ENCODE data around the gene NBAS. TPM values are rescaled to one million over a fixed set of nuclear protein-coding genes. Genes with fewer than 3 reads are reported as not detected.

NBAS gene
- polyA plus RNA-seq, 2 of the 4 experiments (the other 2 are of a cell fraction) = 16.7 to 34.9 TPM

DNA sequence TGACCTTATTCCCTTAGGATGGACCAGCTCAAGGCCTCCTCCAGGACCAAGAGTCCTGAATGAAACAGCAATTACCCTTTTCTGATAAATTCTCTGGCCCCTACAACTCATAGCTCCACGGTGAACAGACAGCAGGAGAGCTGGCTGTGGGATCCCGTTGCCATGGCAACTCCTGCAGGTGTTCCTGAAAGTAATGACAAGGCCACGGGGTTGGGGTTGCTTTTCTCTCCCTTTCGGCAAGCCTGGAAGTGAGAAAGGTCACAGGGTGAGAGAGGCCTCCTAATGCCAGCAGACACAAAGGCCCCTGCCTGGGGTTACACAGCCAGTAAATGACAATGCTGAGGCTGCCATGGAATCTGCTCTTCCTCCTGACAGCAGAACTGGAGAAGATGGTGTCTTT lies 403.0 kb downstream of the NBAS start (continued):
- TF ChIP-seq MAZ (IDR thresholded peaks at IDR 0.05; ENCODE audit: borderline replicate concordance, low read depth, low read length) (no peak), POLR2A (IDR thresholded peaks at IDR 0.05; ENCODE audit: low read length) (no peak), ZNF302 (CRISPR knock-in tag; IDR thresholded peaks at IDR 0.05) (no peak), EHMT2 (IDR thresholded peaks at IDR 0.05; ENCODE audit: low read depth) (no peak), HDAC2 (IDR thresholded peaks at IDR 0.05) (no peak), HOXB13 (CRISPR knock-in tag; IDR thresholded peaks at IDR 0.05; ENCODE audit: low read depth) (no peak), HEYL (CRISPR knock-in tag; IDR thresholded peaks at IDR 0.05) (no peak)
- TF ChIP-seq, protein P1, sequence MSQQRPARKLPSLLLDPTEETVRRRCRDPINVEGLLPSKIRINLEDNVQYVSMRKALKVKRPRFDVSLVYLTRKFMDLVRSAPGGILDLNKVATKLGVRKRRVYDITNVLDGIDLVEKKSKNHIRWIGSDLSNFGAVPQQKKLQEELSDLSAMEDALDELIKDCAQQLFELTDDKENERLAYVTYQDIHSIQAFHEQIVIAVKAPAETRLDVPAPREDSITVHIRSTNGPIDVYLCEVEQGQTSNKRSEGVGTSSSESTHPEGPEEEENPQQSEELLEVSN (IDR thresholded peaks at IDR 0.05; ENCODE audit: borderline replicate concordance, low read depth) = no peak

DNA sequence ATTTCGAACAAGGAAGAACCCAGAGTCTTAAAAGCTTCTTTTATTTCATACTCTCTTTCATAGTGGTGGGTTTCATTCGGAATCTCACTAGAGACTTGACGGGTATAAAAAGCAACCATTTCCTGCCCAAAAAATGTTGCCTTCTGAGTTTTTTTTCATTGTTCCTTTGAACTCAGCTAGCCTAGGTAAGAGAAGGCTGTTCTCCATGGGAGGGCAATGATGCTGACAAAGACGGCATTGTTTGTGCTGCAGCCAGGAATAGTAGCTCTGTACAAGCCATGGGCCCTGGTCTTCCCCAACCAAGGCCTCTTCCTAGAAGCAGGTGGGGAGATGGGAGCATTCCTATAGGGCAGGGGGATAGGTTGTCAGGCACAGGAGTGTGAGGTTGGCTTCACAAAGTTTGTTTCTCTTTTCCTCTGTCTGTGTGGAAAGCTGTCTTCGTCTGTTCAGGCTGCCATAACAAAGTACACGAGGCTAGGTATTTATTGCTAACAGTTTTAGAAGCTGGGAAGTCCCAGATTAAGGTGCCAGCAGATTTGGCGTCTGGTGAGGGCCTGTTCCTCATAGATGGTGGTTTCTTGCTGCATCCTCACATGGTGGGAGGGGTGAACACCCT lies 405.1 kb downstream of the NBAS start:
- no peak for FAIRE-seq
- 39% methylated on average over 7 of the region's 7 CpGs for WGBS (ENCODE audit: missing lambda C conversion rate)
- CTCF ChIA-PET = no interaction called here

DNA sequence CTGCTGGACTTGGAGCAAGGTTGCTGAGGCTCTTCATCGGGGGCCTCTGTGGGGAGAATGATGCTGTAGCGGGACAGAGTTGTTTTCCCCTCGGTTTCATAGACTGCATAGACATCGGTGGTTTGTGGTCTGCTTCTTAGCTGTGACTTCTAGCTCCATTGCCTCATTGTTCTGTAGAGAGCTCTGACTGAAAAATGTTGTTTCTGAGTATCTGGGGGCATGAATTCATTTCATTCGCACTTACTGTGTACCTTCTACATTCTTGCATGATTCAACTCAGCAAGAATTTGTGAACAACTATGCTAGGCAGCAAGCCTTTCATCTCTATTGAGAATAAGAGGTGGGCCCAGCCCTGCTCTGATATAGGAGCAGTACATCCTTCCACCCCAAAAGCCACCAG lies 406.8 kb downstream of the NBAS start:
- CTCF ChIA-PET = interaction anchor here (0.5 to 2.3 kb wide), 3 partner anchors 29 to 668 kb away, joined by 3 to 5 read pairs (median 3); no protein-coding TSS in a partner anchor
- peak in 1 of 2 experiments; percentile 35; a peak in 3 of 6 replicates for ATAC-seq

More for the DNA sequence above, 405.1 kb downstream of the NBAS start:
- POLR2A ChIA-PET = no interaction called here
- Histone ChIP-seq H3K27ac (no peak overlapping the region), H3K9me3 (no peaks in the 10 kb centered on the region), H3K4me1 (no peaks in the 10 kb centered on the region), H3K4me2 (no peak overlapping the region), H3K4me3 (no peak overlapping the region)
- DNase-seq (ENCODE audit: low read depth in 1 of 2, low spot score in 1 of 2) (no peak), ATAC-seq (no peak)
- TF ChIP-seq RFX5 (IDR thresholded peaks at IDR 0.05) = no peak
- TF ChIP-seq JUNB (IDR thresholded peaks at IDR 0.05) = no peak
- TF ChIP-seq, protein P2, sequence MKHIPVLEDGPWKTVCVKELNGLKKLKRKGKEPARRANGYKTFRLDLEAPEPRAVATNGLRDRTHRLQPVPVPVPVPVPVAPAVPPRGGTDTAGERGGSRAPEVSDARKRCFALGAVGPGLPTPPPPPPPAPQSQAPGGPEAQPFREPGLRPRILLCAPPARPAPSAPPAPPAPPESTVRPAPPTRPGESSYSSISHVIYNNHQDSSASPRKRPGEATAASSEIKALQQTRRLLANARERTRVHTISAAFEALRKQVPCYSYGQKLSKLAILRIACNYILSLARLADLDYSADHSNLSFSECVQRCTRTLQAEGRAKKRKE (CRISPR knock-in tag; IDR thresholded peaks at IDR 0.05; ENCODE audit: low read depth) = no peak
- no peak for TF ChIP-seq RNF2 (IDR thresholded peaks at IDR 0.05; ENCODE audit: borderline replicate concordance, low read depth)
- TF ChIP-seq KDM1A (IDR thresholded peaks at IDR 0.05; ENCODE audit: low read depth) = no peak
- no peak for TF ChIP-seq ESRRA (IDR thresholded peaks at IDR 0.05; ENCODE audit: borderline replicate concordance, low read length)
- TF ChIP-seq POLR2A (IDR thresholded peaks at IDR 0.05; ENCODE audit: low read length) = no peak
- no peak for TF ChIP-seq NPAS2 (CRISPR knock-in tag; IDR thresholded peaks at IDR 0.05; ENCODE audit: borderline replicate concordance)
- TF ChIP-seq FOXS1 (CRISPR knock-in tag; IDR thresholded peaks at IDR 0.05) = no peak
- TF ChIP-seq RAD21 (conservative IDR thresholded peaks at IDR 0.05 in 1 of 2, IDR thresholded peaks at IDR 0.05 in 1 of 2) = no peak
- TF ChIP-seq EHF (CRISPR knock-in tag; IDR thresholded peaks at IDR 0.05) = no peak

More for the DNA sequence above, 406.8 kb downstream of the NBAS start:
- 28% methylated on average over 5 of the region's 5 CpGs for WGBS (ENCODE audit: missing lambda C conversion rate)
- no peaks in the 10 kb centered on the region for H3K9me3 ChIP-seq
- FAIRE-seq (no peak), DNase-seq (ENCODE audit: low read depth in 1 of 2, low spot score in 1 of 2) (no peak)
- TF ChIP-seq, protein P3, sequence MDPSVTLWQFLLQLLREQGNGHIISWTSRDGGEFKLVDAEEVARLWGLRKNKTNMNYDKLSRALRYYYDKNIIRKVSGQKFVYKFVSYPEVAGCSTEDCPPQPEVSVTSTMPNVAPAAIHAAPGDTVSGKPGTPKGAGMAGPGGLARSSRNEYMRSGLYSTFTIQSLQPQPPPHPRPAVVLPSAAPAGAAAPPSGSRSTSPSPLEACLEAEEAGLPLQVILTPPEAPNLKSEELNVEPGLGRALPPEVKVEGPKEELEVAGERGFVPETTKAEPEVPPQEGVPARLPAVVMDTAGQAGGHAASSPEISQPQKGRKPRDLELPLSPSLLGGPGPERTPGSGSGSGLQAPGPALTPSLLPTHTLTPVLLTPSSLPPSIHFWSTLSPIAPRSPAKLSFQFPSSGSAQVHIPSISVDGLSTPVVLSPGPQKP (IDR thresholded peaks at IDR 0.05; ENCODE audit: low read depth, low read length) = no peak
- no peak for TF ChIP-seq POLR2A (IDR thresholded peaks at IDR 0.05; ENCODE audit: low read length)
- no peak for TF ChIP-seq ZFP36 (IDR thresholded peaks at IDR 0.05; ENCODE audit: borderline replicate concordance, partially characterized antibody)
- TF ChIP-seq JUN (IDR thresholded peaks at IDR 0.05) = no peak
- no peak for TF ChIP-seq CEBPB (IDR thresholded peaks at IDR 0.05)
- TF ChIP-seq EHF (CRISPR knock-in tag; IDR thresholded peaks at IDR 0.05) = no peak
- TF ChIP-seq, protein P4, sequence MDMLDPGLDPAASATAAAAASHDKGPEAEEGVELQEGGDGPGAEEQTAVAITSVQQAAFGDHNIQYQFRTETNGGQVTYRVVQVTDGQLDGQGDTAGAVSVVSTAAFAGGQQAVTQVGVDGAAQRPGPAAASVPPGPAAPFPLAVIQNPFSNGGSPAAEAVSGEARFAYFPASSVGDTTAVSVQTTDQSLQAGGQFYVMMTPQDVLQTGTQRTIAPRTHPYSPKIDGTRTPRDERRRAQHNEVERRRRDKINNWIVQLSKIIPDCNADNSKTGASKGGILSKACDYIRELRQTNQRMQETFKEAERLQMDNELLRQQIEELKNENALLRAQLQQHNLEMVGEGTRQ (IDR thresholded peaks at IDR 0.05) = no peak
- TF ChIP-seq PHF8 (IDR thresholded peaks at IDR 0.05; ENCODE audit: borderline replicate concordance, low read depth) = no peak
- TF ChIP-seq, protein P2 (CRISPR knock-in tag; IDR thresholded peaks at IDR 0.05; ENCODE audit: low read depth) = no peak
- TF ChIP-seq, protein P5, sequence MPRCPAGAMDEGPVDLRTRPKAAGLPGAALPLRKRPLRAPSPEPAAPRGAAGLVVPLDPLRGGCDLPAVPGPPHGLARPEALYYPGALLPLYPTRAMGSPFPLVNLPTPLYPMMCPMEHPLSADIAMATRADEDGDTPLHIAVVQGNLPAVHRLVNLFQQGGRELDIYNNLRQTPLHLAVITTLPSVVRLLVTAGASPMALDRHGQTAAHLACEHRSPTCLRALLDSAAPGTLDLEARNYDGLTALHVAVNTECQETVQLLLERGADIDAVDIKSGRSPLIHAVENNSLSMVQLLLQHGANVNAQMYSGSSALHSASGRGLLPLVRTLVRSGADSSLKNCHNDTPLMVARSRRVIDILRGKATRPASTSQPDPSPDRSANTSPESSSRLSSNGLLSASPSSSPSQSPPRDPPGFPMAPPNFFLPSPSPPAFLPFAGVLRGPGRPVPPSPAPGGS (IDR thresholded peaks at IDR 0.05) = no peak
- TF ChIP-seq, protein P6, sequence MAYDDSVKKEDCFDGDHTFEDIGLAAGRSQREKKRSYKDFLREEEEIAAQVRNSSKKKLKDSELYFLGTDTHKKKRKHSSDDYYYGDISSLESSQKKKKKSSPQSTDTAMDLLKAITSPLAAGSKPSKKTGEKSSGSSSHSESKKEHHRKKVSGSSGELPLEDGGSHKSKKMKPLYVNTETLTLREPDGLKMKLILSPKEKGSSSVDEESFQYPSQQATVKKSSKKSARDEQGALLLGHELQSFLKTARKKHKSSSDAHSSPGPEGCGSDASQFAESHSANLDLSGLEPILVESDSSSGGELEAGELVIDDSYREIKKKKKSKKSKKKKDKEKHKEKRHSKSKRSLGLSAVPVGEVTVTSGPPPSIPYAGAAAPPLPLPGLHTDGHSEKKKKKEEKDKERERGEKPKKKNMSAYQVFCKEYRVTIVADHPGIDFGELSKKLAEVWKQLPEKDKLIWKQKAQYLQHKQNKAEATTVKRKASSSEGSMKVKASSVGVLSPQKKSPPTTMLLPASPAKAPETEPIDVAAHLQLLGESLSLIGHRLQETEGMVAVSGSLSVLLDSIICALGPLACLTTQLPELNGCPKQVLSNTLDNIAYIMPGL (CRISPR knock-in tag; IDR thresholded peaks at IDR 0.05; ENCODE audit: borderline replicate concordance) = no peak
- POLR2A ChIA-PET = no interaction called here
- H3K4me3 ChIP-seq = no peak overlapping the region
- H3K4me1 ChIP-seq = no peaks in the 10 kb centered on the region
- H3K4me2 ChIP-seq = no peak overlapping the region
- no peak overlapping the region for H3K27ac ChIP-seq

All from A549 (cell line).